Right cardiac atrium (tissue), 5 donors: Measurements from ENCODE around the gene ZBTB44. TPM values are rescaled to one million over a fixed set of nuclear protein-coding genes. Genes with fewer than 3 reads are reported as not detected.

Source experiments
- ATAC-seq, 2 donors: fragments of 200-7000 bp; cut with Tn5 transposase; one replicate each; pipeline versions ENCODE4 v1.8.0 to v1.9.1; 2020; ENCODE audit warnings: moderate library complexity in 2 of 2, mild to moderate bottlenecking in 1 of 2
- DNase-seq, 3 donors: peaks; one replicate each; pipeline ENCODE4 v3.0.0-alpha.2; 2020
- H3K27ac ChIP-seq: one replicate; pipeline ENCODE4 v1.5.1; 2013; ENCODE audit warnings: mild to moderate bottlenecking, low read length, control low read depth, moderate library complexity
- H3K27me3 ChIP-seq: one replicate; pipeline ENCODE4 v1.6.1; 2013; ENCODE audit not compliant: control insufficient read depth, insufficient read depth
- H3K4me1 ChIP-seq: one replicate; pipeline ENCODE4 v1.6.1; 2013; ENCODE audit warnings: low read length; ENCODE audit not compliant: control insufficient read depth, insufficient read depth
- H3K4me3 ChIP-seq: one replicate; pipeline ENCODE4 v1.5.1; 2013; ENCODE audit warnings: low read length, control low read depth
- H3K9me3 ChIP-seq: one replicate; pipeline ENCODE4 v1.6.1; 2013; ENCODE audit warnings: low read length; ENCODE audit not compliant: control insufficient read depth
- WGBS: extraction: QIAGEN DNeasy Blood & Tissue Kit; methylation state at CpG from one replicate; pipeline ENCODE4 v1.1.7; 2013; 5-methylcytosine and 5-hydroxymethylcytosine counted together
- intact Hi-C, 4 donors: fragments of 100-400 bp; cut with DNase I; formaldehyde crosslinking; loops; one replicate each; pipeline versions ENCODE4 v1.11.0 to v1.14.0; 2022 to 2023
- polyA plus RNA-seq: library from polyadenylated mRNA; stranded (reverse); fragments of 200-250 nt; gene quantifications from one replicate; pipeline ENCODE4 v1.2.3, GENCODE V29; 2013
- total RNA-seq, 4 donors: library from RNA; stranded (reverse); fragmentation: NEBNext Ultra II Directional; extraction: Animal tissue kit (Norgen Biotek cat#: 25700); gene quantifications; one replicate each; pipeline ENCODE4 v1.2.1, GENCODE V29; 2021
- donor health status: healthy with polysubstance abuse.
- donor health status: DM: no; HTN: yes; CAD: no.
- donor health status: DM: no; HTN: no; CAD: no.
- donor health status: DM: no; HTN: yes; CAD: no; lungs with severe emphysema.
- donor health status: DM: yes; HTN: yes; CAD: no.

Gene ZBTB44
- total and polyA plus RNA-seq, 5 donors: 16.2 to 47.0 (median 45.6) TPM

- H3K4me1 ChIP-seq: no peaks in the 10 kb centered on the region
- H3K4me3 ChIP-seq: no peak overlapping the region
- DNase-seq (no peak), ATAC-seq (peak; percentile 40 to 67)
- intact Hi-C loops: no loop called here
- no peak overlapping the region for H3K27ac ChIP-seq
- H3K27me3 ChIP-seq: no peaks in the 10 kb centered on the region
- WGBS: 57% methylated on average over 12 of the region's 12 CpGs
- H3K9me3 ChIP-seq: no peaks in the 10 kb centered on the region
Observed at GRCh38 chr11:130223291-130223971, 91.3 kb downstream of the ZBTB44 start.

- 83% methylated on average over 19 of the region's 19 CpGs for WGBS
- no peaks in the 10 kb centered on the region for H3K9me3 ChIP-seq
- ATAC-seq: no peak
- no peak overlapping the region for H3K27ac ChIP-seq
- DNase-seq: no peak
- no peak overlapping the region for H3K4me3 ChIP-seq
- no peaks in the 10 kb centered on the region for H3K4me1 ChIP-seq
- intact Hi-C loops: no loop called here
- no peaks in the 10 kb centered on the region for H3K27me3 ChIP-seq
Observed at GRCh38 chr11:130220311-130221035, 94.2 kb downstream of the ZBTB44 start.

GRCh38 chr11:130219148-130219547 lies 95.6 kb downstream of the ZBTB44 start:
- no peak for DNase-seq
- intact Hi-C loops: loop anchor here in 3 of 4 donors (5.0 to 10.0 kb wide), 4 partner anchors 206 to 676 kb away; partner anchors contain the start of gene ADAMTS8 (in 2 of the 3)

GRCh38 chr11:130218501-130219070 lies 96.1 kb downstream of the ZBTB44 start:
- Histone ChIP-seq H3K4me3 (no peak overlapping the region), H3K27me3 (no peaks in the 10 kb centered on the region), H3K9me3 (no peaks in the 10 kb centered on the region), H3K4me1 (no peaks in the 10 kb centered on the region), H3K27ac (no peak overlapping the region)
- no peak for DNase-seq
- intact Hi-C loops: loop anchor here in 3 of 4 donors (5.0 to 10.0 kb wide), 4 partner anchors 206 to 676 kb away; partner anchors contain the start of gene ADAMTS8 (in 2 of the 3)
- ATAC-seq: no peak
- 86% methylated on average over 14 of the region's 14 CpGs for WGBS

More at GRCh38 chr11:130219148-130219547, 95.6 kb downstream of the ZBTB44 start:
- H3K4me1 ChIP-seq: no peaks in the 10 kb centered on the region
- 94% methylated on average over 8 of the region's 8 CpGs for WGBS
- no peak for ATAC-seq
- H3K9me3 ChIP-seq: no peaks in the 10 kb centered on the region
- H3K27ac ChIP-seq: no peak overlapping the region
- H3K27me3 ChIP-seq: no peaks in the 10 kb centered on the region
- no peak overlapping the region for H3K4me3 ChIP-seq

GRCh38 chr11:130217133-130218031 lies 97.3 kb downstream of the ZBTB44 start:
- Histone ChIP-seq H3K27ac (no peak overlapping the region), H3K9me3 (no peaks in the 10 kb centered on the region), H3K27me3 (no peaks in the 10 kb centered on the region), H3K4me3 (no peak overlapping the region), H3K4me1 (no peaks in the 10 kb centered on the region)
- WGBS: 62% methylated on average over 21 of the region's 21 CpGs
- DNase-seq (no peak), ATAC-seq (peak; percentile 27 to 47)
- intact Hi-C loops: loop anchor here in 3 of 4 donors (5.0 to 10.0 kb wide), 4 partner anchors 207 to 677 kb away; partner anchors contain the start of gene ADAMTS8 (in 2 of the 3)

GRCh38 chr11:130216591-130217132 lies 98.1 kb downstream of the ZBTB44 start:
- intact Hi-C loops: loop anchor here in 3 of 4 donors (5.0 to 10.0 kb wide), 4 partner anchors 208 to 678 kb away; partner anchors contain the start of gene ADAMTS8 (in 2 of the 3)
- H3K27ac ChIP-seq: no peak overlapping the region

GRCh38 chr11:130216221-130216550 lies 98.5 kb downstream of the ZBTB44 start:
- 38% methylated on average over 4 of the region's 4 CpGs for WGBS
- Histone ChIP-seq H3K9me3 (no peaks in the 10 kb centered on the region), H3K27me3 (no peaks in the 10 kb centered on the region), H3K4me3 (no peak overlapping the region), H3K4me1 (no peaks in the 10 kb centered on the region), H3K27ac (no peak overlapping the region)
- intact Hi-C loops: loop anchor here in 3 of 4 donors (5.0 to 10.0 kb wide), 4 partner anchors 209 to 679 kb away; partner anchors contain the start of gene ADAMTS8 (in 2 of the 3)
- no peak for DNase-seq
- ATAC-seq: no peak

More at GRCh38 chr11:130216591-130217132, 98.1 kb downstream of the ZBTB44 start:
- ATAC-seq (no peak), DNase-seq (no peak)
- WGBS: 67% methylated on average over 17 of the region's 17 CpGs
- no peaks in the 10 kb centered on the region for H3K27me3 ChIP-seq
- no peaks in the 10 kb centered on the region for H3K4me1 ChIP-seq
- no peak overlapping the region for H3K4me3 ChIP-seq
- no peaks in the 10 kb centered on the region for H3K9me3 ChIP-seq

- Histone ChIP-seq H3K4me3 (no peak overlapping the region), H3K27me3 (no peaks in the 10 kb centered on the region), H3K27ac (no peak overlapping the region), H3K9me3 (no peaks in the 10 kb centered on the region), H3K4me1 (no peaks in the 10 kb centered on the region)
- WGBS: 42% methylated on average over 13 of the region's 13 CpGs
- no peak for DNase-seq
- intact Hi-C loops: loop anchor here in 3 of 4 donors (5.0 to 10.0 kb wide), 4 partner anchors 209 to 679 kb away; partner anchors contain the start of gene ADAMTS8 (in 2 of the 3)
- peak in 1 of 2 donors; percentile 28 for ATAC-seq
Observed at GRCh38 chr11:130215531-130216220, 99.0 kb downstream of the ZBTB44 start.

- 60% methylated on average over 6 of the region's 6 CpGs for WGBS
- Histone ChIP-seq H3K27me3 (no peaks in the 10 kb centered on the region), H3K27ac (no peak overlapping the region), H3K4me1 (no peaks in the 10 kb centered on the region), H3K9me3 (no peaks in the 10 kb centered on the region), H3K4me3 (no peak overlapping the region)
- intact Hi-C loops: loop anchor here in 3 of 4 donors (5.0 to 10.0 kb wide), 4 partner anchors 210 to 680 kb away; partner anchors contain the start of gene ADAMTS8 (in 3 of the 3)
- ATAC-seq (no peak), DNase-seq (no peak)
Observed at GRCh38 chr11:130214861-130215530, 99.7 kb downstream of the ZBTB44 start.
